OCI-LY7 (cell line): ENCODE data around the gene PEMT.
"Not testable (repeated sequence)": the region's sequence is repeated elsewhere in the genome, so short reads cannot be mapped to it uniquely, and the experiment has no call there.

Experiments used
- CTCF ChIP-seq: fragments of 200-600 bp; sonication (generic); conservative IDR thresholded peaks from 2 replicates; pipeline ENCODE4 v1.5.1; 2014; ENCODE audit warnings: mild to moderate bottlenecking, antibody characterized with exemption, low read length, moderate library complexity, mixed read lengths
- EZH2phosphoT487 ChIP-seq: fragments of 200-600 bp; sonication (generic); IDR thresholded peaks from 2 replicates; pipeline ENCODE4 v1.6.1; 2018; ENCODE audit warnings: low read depth, borderline replicate concordance, mild to moderate bottlenecking, mixed run types, antibody characterized with exemption, low read length, moderate library complexity, mixed read lengths

- TF ChIP-seq CTCF, EZH2phosphoT487: not testable (repeated sequence)
These were observed 41.2 kb upstream of the PEMT start for GRCh38 chr17:17632690-17633089.
